ENCODE results near the gene SLX4. TPM values are rescaled to one million over a fixed set of nuclear protein-coding genes. Genes with fewer than 3 reads are reported as not detected.

Gene SLX4, protein sequence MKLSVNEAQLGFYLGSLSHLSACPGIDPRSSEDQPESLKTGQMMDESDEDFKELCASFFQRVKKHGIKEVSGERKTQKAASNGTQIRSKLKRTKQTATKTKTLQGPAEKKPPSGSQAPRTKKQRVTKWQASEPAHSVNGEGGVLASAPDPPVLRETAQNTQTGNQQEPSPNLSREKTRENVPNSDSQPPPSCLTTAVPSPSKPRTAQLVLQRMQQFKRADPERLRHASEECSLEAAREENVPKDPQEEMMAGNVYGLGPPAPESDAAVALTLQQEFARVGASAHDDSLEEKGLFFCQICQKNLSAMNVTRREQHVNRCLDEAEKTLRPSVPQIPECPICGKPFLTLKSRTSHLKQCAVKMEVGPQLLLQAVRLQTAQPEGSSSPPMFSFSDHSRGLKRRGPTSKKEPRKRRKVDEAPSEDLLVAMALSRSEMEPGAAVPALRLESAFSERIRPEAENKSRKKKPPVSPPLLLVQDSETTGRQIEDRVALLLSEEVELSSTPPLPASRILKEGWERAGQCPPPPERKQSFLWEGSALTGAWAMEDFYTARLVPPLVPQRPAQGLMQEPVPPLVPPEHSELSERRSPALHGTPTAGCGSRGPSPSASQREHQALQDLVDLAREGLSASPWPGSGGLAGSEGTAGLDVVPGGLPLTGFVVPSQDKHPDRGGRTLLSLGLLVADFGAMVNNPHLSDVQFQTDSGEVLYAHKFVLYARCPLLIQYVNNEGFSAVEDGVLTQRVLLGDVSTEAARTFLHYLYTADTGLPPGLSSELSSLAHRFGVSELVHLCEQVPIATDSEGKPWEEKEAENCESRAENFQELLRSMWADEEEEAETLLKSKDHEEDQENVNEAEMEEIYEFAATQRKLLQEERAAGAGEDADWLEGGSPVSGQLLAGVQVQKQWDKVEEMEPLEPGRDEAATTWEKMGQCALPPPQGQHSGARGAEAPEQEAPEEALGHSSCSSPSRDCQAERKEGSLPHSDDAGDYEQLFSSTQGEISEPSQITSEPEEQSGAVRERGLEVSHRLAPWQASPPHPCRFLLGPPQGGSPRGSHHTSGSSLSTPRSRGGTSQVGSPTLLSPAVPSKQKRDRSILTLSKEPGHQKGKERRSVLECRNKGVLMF (N-terminal part only)
- total RNA-seq: 5.7 and 6.1 TPM in 2 replicates

DNA sequence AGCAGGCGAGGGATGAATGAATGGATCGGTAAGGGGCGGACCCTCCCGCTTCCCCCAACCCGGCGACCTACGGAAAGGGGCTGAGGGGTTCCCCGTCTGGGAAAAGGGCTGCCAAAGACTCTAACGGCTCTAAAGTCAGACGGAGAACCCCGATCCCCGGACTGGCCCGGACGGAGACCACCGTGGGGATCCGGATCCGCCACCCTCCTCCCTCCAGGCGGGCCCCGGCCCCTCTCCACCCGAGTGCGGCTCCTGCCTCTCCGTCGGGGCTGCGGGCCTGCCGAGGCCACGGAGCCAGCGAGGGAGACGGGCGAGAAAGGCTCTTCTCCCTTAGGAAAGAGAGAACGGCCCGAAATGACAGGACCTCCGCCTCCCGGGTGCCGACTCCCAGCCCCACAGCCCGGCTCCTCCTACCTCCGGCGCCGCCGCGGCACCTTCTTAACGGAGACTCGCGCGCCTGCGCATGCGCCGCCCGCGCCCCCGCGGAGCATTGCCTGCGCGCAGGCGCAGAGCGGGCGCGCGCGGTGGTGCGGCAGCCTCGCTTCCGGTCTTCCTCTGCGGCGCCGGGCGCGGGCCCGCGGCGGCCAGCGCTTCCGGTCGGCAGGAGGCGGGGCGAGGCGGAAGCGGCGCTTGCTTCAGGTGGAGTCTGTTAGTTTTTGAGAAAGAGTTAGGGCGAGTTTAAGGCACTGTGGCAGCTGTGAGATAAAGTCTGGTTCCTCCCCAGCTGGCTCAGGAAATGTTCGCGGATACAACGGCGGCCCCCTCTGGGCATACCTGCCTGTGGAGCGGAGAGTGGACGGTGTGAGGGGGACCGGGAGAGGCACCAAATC, at the start of gene SLX4:
Gene SLX4 (minus strand): TSS at position 461 of the 830 bp plus-strand sequence. CDS start 2,642 bp downstream, outside the sequence.

DNA sequence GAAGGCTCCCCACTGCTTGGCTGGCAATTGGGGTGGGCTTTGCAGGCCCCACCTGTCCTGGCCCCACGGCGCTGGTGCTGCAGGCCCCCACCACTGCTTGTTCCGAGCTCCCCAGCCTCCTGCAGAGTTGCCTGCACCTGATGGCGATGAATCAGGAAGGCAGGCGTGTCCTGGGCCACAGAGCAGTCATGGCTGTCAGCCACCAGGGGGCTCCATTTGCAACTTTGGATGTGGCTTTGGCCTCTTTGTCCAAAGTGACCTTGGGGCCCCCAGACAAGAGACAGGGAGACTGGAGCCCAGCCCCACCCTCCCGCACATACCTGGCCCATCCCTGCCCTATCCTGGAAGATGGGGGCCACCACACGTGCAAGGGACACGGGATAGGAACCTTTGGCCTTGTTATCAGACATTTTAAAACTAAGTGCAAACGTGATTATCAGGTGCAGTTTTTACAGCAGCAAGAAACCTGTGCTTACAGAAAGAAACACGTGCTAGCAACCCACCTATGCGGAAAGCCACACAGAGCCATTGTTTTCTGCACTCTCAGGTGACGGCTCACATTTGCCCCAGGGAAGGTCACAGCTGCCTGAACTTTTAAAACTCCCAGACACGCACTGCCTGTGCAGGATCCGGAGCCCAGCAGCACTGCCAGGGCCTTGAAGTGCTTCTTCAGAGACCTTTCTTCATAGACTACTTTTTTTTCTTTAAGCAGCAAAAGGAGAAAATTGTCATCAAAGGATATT, 43.0 kb upstream of the SLX4 start, which contains the start of gene DNASE1:
Gene DNASE1 (plus strand): TSS at position 443 of the 743 bp plus-strand sequence. CDS start 683 bp downstream, outside the sequence.

DNA sequence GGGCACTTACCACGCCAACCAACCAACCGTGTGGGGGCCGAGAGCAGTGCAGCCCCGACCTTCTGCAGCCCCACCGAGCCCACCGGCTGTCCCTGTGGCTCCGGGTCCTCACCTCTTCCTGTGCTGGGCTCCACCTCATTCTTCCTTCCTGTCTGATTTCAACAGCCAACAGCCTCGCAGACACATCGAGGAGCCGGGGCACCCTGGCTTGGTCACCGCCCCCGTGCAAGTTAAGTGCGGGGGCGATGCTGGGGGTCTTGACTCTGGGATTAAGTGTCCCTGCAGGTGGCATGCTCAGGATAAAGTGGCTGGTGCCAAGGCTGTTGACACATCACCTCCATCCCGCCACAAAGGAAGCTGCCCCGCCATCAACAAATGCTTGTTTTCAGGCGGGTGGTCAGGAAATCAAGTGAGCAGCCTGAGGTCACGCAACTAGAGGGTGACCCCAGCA, 34.1 kb downstream of the SLX4 start, which contains the start of gene NLRC3:
Gene NLRC3 (minus strand): TSS at position 102 of the 451 bp plus-strand sequence. CDS start 12,367 bp downstream, outside the sequence.

Other genes starting within 250 kb of the SLX4 start
- gene ZSCAN32, start 210.6 kb downstream of the SLX4 start, total RNA-seq: 7.1 and 10.4 TPM in 2 replicates
- 6.6 and 9.6 TPM in 2 replicates for gene ZNF174, start 210.4 kb downstream of the SLX4 start, total RNA-seq
- 1.1 and 1.2 TPM in 2 replicates for gene ZNF597, start 168.1 kb downstream of the SLX4 start, total RNA-seq
- gene NAA60, start 167.9 kb downstream of the SLX4 start, total RNA-seq: 9.5 and 11.3 TPM in 2 replicates
- not detected in 2 replicates for gene C16orf90, start 116.1 kb downstream of the SLX4 start, total RNA-seq
- 17.9 and 23.2 TPM in 2 replicates for gene CLUAP1, start 110.6 kb downstream of the SLX4 start, total RNA-seq
- not detected in 2 replicates for gene NLRC3, start 34.2 kb downstream of the SLX4 start, total RNA-seq
- 3.5 and 7.2 TPM in 2 replicates for gene DNASE1, start 43.1 kb upstream of the SLX4 start, total RNA-seq
- 96.8 and 156 TPM in 2 replicates for gene TRAP1, start 105.9 kb upstream of the SLX4 start, total RNA-seq

All from myometrial cell (primary cell).